ENCODE results near the gene EGLN2.

EGLN2 gene

GRCh38 chr19:40780582-40780981 lies 18.4 kb upstream of the EGLN2 start:
- TF ChIP-seq TAF1 (IDR thresholded peaks at IDR 0.05; ENCODE audit: low read depth): no peak
- TF ChIP-seq TCF12 (IDR thresholded peaks at IDR 0.05; ENCODE audit: low read depth): no peak
- no peak for TF ChIP-seq YY1 (IDR thresholded peaks at IDR 0.05; ENCODE audit: low read depth)
- TF ChIP-seq CEBPB (IDR thresholded peaks at IDR 0.05): no peak
- no peak for TF ChIP-seq EP300 (IDR thresholded peaks at IDR 0.05; ENCODE audit: borderline replicate concordance)
- no peak for TF ChIP-seq NFIC (IDR thresholded peaks at IDR 0.05)
- no peak for TF ChIP-seq TEAD4 (IDR thresholded peaks at IDR 0.05)
- no peak for TF ChIP-seq MAX (IDR thresholded peaks at IDR 0.05)
- no peak for TF ChIP-seq ZBTB7A (IDR thresholded peaks at IDR 0.05; ENCODE audit: low read depth)
- TF ChIP-seq CREB1 (IDR thresholded peaks at IDR 0.05; ENCODE audit: low read depth): no peak
- no peak for TF ChIP-seq RAD21 (IDR thresholded peaks at IDR 0.05; ENCODE audit: low read depth)
- TF ChIP-seq FOXM1 (IDR thresholded peaks at IDR 0.05; ENCODE audit: borderline replicate concordance, low read depth): no peak
- no peak for TF ChIP-seq EGR1 (IDR thresholded peaks at IDR 0.05)
- TF ChIP-seq, protein P1, sequence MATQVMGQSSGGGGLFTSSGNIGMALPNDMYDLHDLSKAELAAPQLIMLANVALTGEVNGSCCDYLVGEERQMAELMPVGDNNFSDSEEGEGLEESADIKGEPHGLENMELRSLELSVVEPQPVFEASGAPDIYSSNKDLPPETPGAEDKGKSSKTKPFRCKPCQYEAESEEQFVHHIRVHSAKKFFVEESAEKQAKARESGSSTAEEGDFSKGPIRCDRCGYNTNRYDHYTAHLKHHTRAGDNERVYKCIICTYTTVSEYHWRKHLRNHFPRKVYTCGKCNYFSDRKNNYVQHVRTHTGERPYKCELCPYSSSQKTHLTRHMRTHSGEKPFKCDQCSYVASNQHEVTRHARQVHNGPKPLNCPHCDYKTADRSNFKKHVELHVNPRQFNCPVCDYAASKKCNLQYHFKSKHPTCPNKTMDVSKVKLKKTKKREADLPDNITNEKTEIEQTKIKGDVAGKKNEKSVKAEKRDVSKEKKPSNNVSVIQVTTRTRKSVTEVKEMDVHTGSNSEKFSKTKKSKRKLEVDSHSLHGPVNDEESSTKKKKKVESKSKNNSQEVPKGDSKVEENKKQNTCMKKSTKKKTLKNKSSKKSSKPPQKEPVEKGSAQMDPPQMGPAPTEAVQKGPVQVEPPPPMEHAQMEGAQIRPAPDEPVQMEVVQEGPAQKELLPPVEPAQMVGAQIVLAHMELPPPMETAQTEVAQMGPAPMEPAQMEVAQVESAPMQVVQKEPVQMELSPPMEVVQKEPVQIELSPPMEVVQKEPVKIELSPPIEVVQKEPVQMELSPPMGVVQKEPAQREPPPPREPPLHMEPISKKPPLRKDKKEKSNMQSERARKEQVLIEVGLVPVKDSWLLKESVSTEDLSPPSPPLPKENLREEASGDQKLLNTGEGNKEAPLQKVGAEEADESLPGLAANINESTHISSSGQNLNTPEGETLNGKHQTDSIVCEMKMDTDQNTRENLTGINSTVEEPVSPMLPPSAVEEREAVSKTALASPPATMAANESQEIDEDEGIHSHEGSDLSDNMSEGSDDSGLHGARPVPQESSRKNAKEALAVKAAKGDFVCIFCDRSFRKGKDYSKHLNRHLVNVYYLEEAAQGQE (IDR thresholded peaks at IDR 0.05; ENCODE audit: low read depth): no peak
- TF ChIP-seq USF1 (IDR thresholded peaks at IDR 0.05): no peak

GRCh38 chr19:40781140-40781539 lies 17.9 kb upstream of the EGLN2 start:
- TF ChIP-seq, protein P1 (IDR thresholded peaks at IDR 0.05; ENCODE audit: low read depth): no peak

DNA sequence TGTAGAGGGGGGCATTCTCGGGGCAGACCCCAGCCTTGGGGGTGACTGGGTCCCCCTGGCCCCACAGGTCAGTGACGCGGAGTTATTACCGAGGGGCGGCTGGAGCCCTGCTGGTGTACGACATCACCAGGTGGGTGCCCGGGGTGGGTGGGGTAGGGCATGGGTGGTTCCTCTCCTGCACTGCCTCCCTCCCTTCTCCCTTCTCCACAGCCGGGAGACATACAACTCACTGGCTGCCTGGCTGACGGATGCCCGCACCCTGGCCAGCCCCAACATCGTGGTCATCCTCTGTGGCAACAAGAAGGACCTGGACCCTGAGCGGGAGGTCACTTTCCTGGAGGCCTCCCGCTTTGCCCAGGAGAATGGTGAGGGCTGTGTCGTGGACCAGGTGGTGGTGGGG lies 15.3 kb upstream of the EGLN2 start:
- TF ChIP-seq CREB1 (IDR thresholded peaks at IDR 0.05; ENCODE audit: low read depth): no peak
- TF ChIP-seq ZBTB7A (IDR thresholded peaks at IDR 0.05; ENCODE audit: low read depth): no peak
- TF ChIP-seq, protein P1 (IDR thresholded peaks at IDR 0.05; ENCODE audit: low read depth): no peak
- no peak for TF ChIP-seq TEAD4 (IDR thresholded peaks at IDR 0.05)

DNA sequence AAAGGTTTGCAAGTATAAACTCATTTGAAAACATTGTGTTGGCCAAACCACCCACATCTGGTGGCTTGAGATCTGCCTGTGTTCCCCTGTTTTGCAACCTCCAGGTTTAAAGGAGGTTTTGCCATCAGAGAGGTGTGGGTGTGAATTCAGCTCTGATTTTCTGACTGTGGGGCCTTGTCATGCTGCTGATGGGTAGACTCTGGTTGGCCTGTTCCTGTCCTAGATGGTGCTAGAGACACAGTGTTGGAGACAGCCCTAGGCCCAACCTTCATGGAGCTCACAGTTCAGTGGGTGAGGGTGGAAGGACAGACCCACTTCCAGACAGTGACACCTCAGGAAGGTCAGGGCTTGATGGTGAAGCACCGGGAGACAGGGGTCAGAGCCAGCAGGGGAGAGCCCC lies 13.5 kb upstream of the EGLN2 start:
- TF ChIP-seq CEBPB (IDR thresholded peaks at IDR 0.05) (no peak), ZBTB7A (IDR thresholded peaks at IDR 0.05; ENCODE audit: low read depth) (no peak), TEAD4 (IDR thresholded peaks at IDR 0.05) (no peak), EGR1 (IDR thresholded peaks at IDR 0.05) (no peak), TCF12 (IDR thresholded peaks at IDR 0.05; ENCODE audit: low read depth) (no peak), MAX (IDR thresholded peaks at IDR 0.05) (no peak)
- TF ChIP-seq, protein P1 (IDR thresholded peaks at IDR 0.05; ENCODE audit: low read depth): no peak

Measured in Ishikawa (cell line).